Endothelial cell of umbilical vein (primary cell): Measurements from ENCODE around the gene PIEZO2. TPM values are rescaled to one million over a fixed set of nuclear protein-coding genes. Genes with fewer than 3 reads are reported as not detected.
A peak's percentile ranks its signal among the peaks of the same experiment; 100 is the strongest.

ENCODE experiments used
- BruUV-seq: library from RNA; stranded (reverse); fragments of 400-500 nt; replicated peaks from 2 replicates; lab custom pipeline; 2021; lab: Mats Ljungman, UMichigan
- CTCF ChIA-PET: fragments of 300-600, 350-600 bp; sonication (Branson Sonifier 250); formaldehyde crosslinking; loops from one replicate; lab custom pipeline; 2021; ENCODE audit warnings: antibody characterized with exemption, inconsistent platforms; lab: Charles Lee
- POLR2A ChIA-PET: fragments of 300-600, 350-600 bp; sonication (Branson Sonifier 250); formaldehyde crosslinking; loops from one replicate; lab custom pipeline; 2021; ENCODE audit warnings: antibody characterized with exemption, inconsistent platforms; lab: Charles Lee
- DNase-seq: peaks from one replicate; pipeline ENCODE4 v3.0.0-alpha.2; 2011; ENCODE audit warnings: low read depth, low spot score
- FAIRE-seq: peaks from 2 replicates; lab custom pipeline; 2011; peaks lifted over from hg19 to GRCh38; lab: Jason Lieb, UNC
- H2AFZ ChIP-seq: 2 replicates; pipeline ENCODE4 v1.6.0; 2012; ENCODE audit warnings: low read depth, low read length, control low read depth, inconsistent platforms
- H3K27ac ChIP-seq: 2 replicates; pipeline ENCODE4 v1.5.1; 2011; ENCODE audit warnings: low read depth, mild to moderate bottlenecking, control low read depth, low read length, moderate library complexity; ENCODE audit not compliant: insufficient read depth
- H3K27me3 ChIP-seq, 2 experiments: 2 replicates each; pipeline versions ENCODE4 v1.6.0 to v1.6.1; 2011; ENCODE audit warnings: low read length in 2 of 2, mixed read lengths in 1 of 2; ENCODE audit not compliant: control insufficient read depth in 2 of 2, insufficient read depth in 2 of 2
- H3K36me3 ChIP-seq, 2 experiments: 2 replicates in 1 of 2; 3 replicates in 1 of 2; pipeline ENCODE4 v1.5.1; 2011; ENCODE audit warnings: low read length in 2 of 2, mild to moderate bottlenecking in 1 of 2, moderate library complexity in 1 of 2; ENCODE audit not compliant: control insufficient read depth in 2 of 2, insufficient read depth in 2 of 2; ENCODE audit errors: extremely low read depth in 1 of 2
- H3K4me1 ChIP-seq: 3 replicates; pipeline ENCODE4 v1.5.1; 2011; ENCODE audit warnings: mild to moderate bottlenecking, low read length; ENCODE audit not compliant: control insufficient read depth, insufficient read depth; ENCODE audit errors: extremely low read depth
- H3K4me2 ChIP-seq: 2 replicates; pipeline ENCODE4 v1.6.1; 2011; ENCODE audit warnings: low read length, control low read depth, mixed read lengths; ENCODE audit not compliant: insufficient read depth
- H3K4me3 ChIP-seq, 3 experiments: fragments of 200-600 bp in 1 of 3; sonication (generic), shearing (Covaris generic) in 1 of 3; replicated peaks in 1 of 3; 2 replicates each; pipeline ENCODE4 v1.5.1; 2011 to 2016; ENCODE audit warnings: control low read depth in 3 of 3, low read length in 3 of 3, mild to moderate bottlenecking in 2 of 3, inconsistent platforms in 1 of 3, low read depth in 1 of 3, moderate library complexity in 1 of 3; ENCODE audit not compliant: insufficient read depth in 1 of 3
- H3K79me2 ChIP-seq: 2 replicates; pipeline ENCODE4 v1.6.0; 2012; ENCODE audit warnings: low read length, inconsistent platforms; ENCODE audit not compliant: control insufficient read depth, insufficient read depth
- H3K9ac ChIP-seq: replicated peaks from 2 replicates; pipeline ENCODE3; 2011; ENCODE audit warnings: low read length, control low read depth; ENCODE audit not compliant: insufficient read depth; ENCODE audit errors: extremely low read depth
- H3K9me1 ChIP-seq: replicated peaks from 3 replicates; pipeline ENCODE4 v1.6.0; 2011; ENCODE audit warnings: mild to moderate bottlenecking, low read length; ENCODE audit not compliant: control insufficient read depth, insufficient read depth; ENCODE audit errors: extremely low read depth
- H3K9me3 ChIP-seq: replicated peaks from 2 replicates; pipeline ENCODE4 v1.5.1; 2012; ENCODE audit warnings: low read length, inconsistent platforms; ENCODE audit not compliant: control insufficient read depth, insufficient read depth
- H4K20me1 ChIP-seq: replicated peaks from 2 replicates; pipeline ENCODE3; 2011; ENCODE audit warnings: mild to moderate bottlenecking, low read length; ENCODE audit not compliant: control insufficient read depth, insufficient read depth; ENCODE audit errors: extremely low read depth
- CTCF ChIP-seq, 2 donors: IDR thresholded peaks; 1 replicate in 1 of 2; 2 replicates in 1 of 2; pipeline ENCODE4 v1.5.1; 2011; ENCODE audit warnings: low read length in 2 of 2, mild to moderate bottlenecking in 2 of 2, moderate library complexity in 2 of 2, control low read depth in 1 of 2, inconsistent platforms in 1 of 2, low read depth in 1 of 2; ENCODE audit not compliant: insufficient read depth in 1 of 2; ENCODE audit errors: extremely low read depth in 1 of 2
- EZH2 ChIP-seq: IDR thresholded peaks from 2 replicates; pipeline ENCODE4 v1.6.1; 2012; ENCODE audit warnings: borderline replicate concordance, low read depth, mild to moderate bottlenecking, moderate library complexity, low read length, inconsistent platforms; ENCODE audit not compliant: severe bottlenecking
- FOS ChIP-seq: IDR thresholded peaks from 2 replicates; pipeline ENCODE4 v1.6.1; 2011; ENCODE audit warnings: mild to moderate bottlenecking, low read length, moderate library complexity, borderline replicate concordance; ENCODE audit not compliant: insufficient read depth
- GATA2 ChIP-seq: IDR thresholded peaks from 2 replicates; pipeline ENCODE4 v1.7.0; 2011; ENCODE audit warnings: low read depth, mild to moderate bottlenecking, moderate library complexity, mixed read lengths, low read length; ENCODE audit not compliant: insufficient read length, insufficient read depth
- JUN ChIP-seq: IDR thresholded peaks from 2 replicates; pipeline ENCODE4 v1.6.1; 2011; ENCODE audit warnings: borderline replicate concordance, low read depth; ENCODE audit not compliant: insufficient read length, insufficient read depth
- MAX ChIP-seq: IDR thresholded peaks from 2 replicates; pipeline ENCODE4 v1.6.1; 2011; ENCODE audit not compliant: insufficient read depth, insufficient read length
- MYC ChIP-seq: IDR thresholded peaks from one replicate; pipeline ENCODE4 v1.6.1; 2011; ENCODE audit warnings: mild to moderate bottlenecking, low read depth, low read length
- POLR2A ChIP-seq: IDR thresholded peaks from 2 replicates; pipeline ENCODE4 v1.6.1; 2012; ENCODE audit warnings: low read depth, mild to moderate bottlenecking, control low read depth, low read length
- POLR2AphosphoS5 ChIP-seq: IDR thresholded peaks from 2 replicates; pipeline ENCODE4 v1.6.1; 2012; ENCODE audit warnings: low read depth, mild to moderate bottlenecking, control low read depth, low read length, moderate library complexity; ENCODE audit not compliant: insufficient read depth
- dilution Hi-C: fragments of 300-500 bp; cut with MboI; formaldehyde crosslinking; loops from one replicate; pipeline ENCODE4 v1.15.0; 2019; ENCODE audit warnings: low sequenced_read_pairs; ENCODE audit not compliant: extremely low pct_ligation_motif_present
- intact Hi-C: fragments of 100-400 bp; cut with micrococcal nuclease; formaldehyde crosslinking; loops from one replicate; pipeline ENCODE4 v1.10.0; 2022
- polyA plus RNA-seq, 4 experiments: library from polyadenylated mRNA; depleted of rRNA in 3 of 4; stranded (reverse) in 3 of 4; unstranded in 1 of 4; fragments of >200 nt; gene quantifications; 2 replicates each; pipeline versions ENCODE4 v1.2.1 to v1.2.3, GENCODE V29; 2011 to 2012; ENCODE audit warnings: missing spikeins in 1 of 4
- total RNA-seq: library from RNA; stranded (reverse); gene quantifications from 2 replicates; pipeline ENCODE4 v1.2.3, GENCODE V29; 2021

The PIEZO2 gene
- total and polyA plus RNA-seq, 2 donors (not counting 3 experiments of a cell fraction or from before 2014, with no cell fraction given) = 1.7 to 11.2 TPM

- no peak for DNase-seq
- ChIA-PET POLR2A (no interaction called here), CTCF (no interaction called here)
- dilution Hi-C loops = no loop called here
- no peak for FAIRE-seq
- Histone ChIP-seq H3K79me2 (no peaks in the 10 kb centered on the region), H3K9ac (no peak overlapping the region), H3K4me3 (no peak overlapping the region), H3K9me3 (no peaks in the 10 kb centered on the region), H3K36me3 (no peaks in the 10 kb centered on the region), H3K4me2 (no peak overlapping the region), H3K27me3 (no peaks in the 10 kb centered on the region), H3K4me1 (peaks cover 44% of the 10 kb centered on the region), H3K9me1 (no peaks in the 10 kb centered on the region), H2AFZ (peak overlapping the region; percentile 26), H3K27ac (no peak overlapping the region), H4K20me1 (no peaks in the 10 kb centered on the region)
- intact Hi-C loops = no loop called here
- TF ChIP-seq POLR2AphosphoS5 (no peak), MYC (no peak), FOS (no peak), JUN (no peak), GATA2 (no peak), CTCF (IDR thresholded peaks at IDR 0.05; ENCODE audit: extremely low read depth in 1 of 2, insufficient read depth in 1 of 2, low read depth in 1 of 2, low read length in 2 of 2) (no peak), MAX (no peak), EZH2 (no peak), POLR2A (no peak)
- no TSS peak for BruUV-seq
Measured at GRCh38 chr18:10923551-10924070, 225.8 kb downstream of the PIEZO2 start.
